ENCODE data around the gene GPS2. TPM values are rescaled to one million over a fixed set of nuclear protein-coding genes. Genes with fewer than 3 reads are reported as not detected.
"Not testable (repeated sequence)": the region's sequence is repeated elsewhere in the genome, so short reads cannot be mapped to it uniquely, and the experiment has no call there.

GPS2 gene
- total and polyA plus RNA-seq, 2 donors (not counting 1 experiment from before 2014, with no cell fraction given): 137 to 225 TPM

GRCh38 chr17:7341842-7342241 lies 26.7 kb upstream of the GPS2 start:
- Mint-ChIP-seq H3K9me3 (ENCODE audit: insufficient read depth) (no peaks in the 10 kb centered on the region), H3K4me3 (no peak overlapping the region), H3K27ac (no peak overlapping the region), H3K27me3 (no peaks in the 10 kb centered on the region), H3K4me1 (peaks cover 19% of the 10 kb centered on the region)
- H3K36me3 ChIP-seq (replicated peaks in 1 of 2; ENCODE audit: control extremely low read depth in 1 of 2, control insufficient read depth in 1 of 2, extremely low read depth in 1 of 2, insufficient read depth in 2 of 2, low read length in 1 of 2): peaks cover 10 to 76% of the 10 kb centered on the region in 2 experiments
- ChIA-PET CTCF (interaction anchor here (0.6 to 5.8 kb wide), 2 partner anchors 17 to 37 kb away, joined by 3 to 47 read pairs; no protein-coding TSS in a partner anchor), POLR2A (no interaction called here)
- intact Hi-C loops (cut with micrococcal nuclease): no loop called here
- no peak overlapping the region for H3K4me2 ChIP-seq (replicated peaks; ENCODE audit: low read depth, low read length, poor library complexity, severe bottlenecking)
- no peak overlapping the region for H3K9ac ChIP-seq (ENCODE audit: low read length)
- H3K4me3 ChIP-seq (ENCODE audit: control extremely low read depth in 1 of 5, extremely low read depth in 1 of 5, insufficient read depth in 1 of 5, low read depth in 2 of 5, low read length in 4 of 5): no peak overlapping the region
- no peak overlapping the region for H2AFZ ChIP-seq (ENCODE audit: insufficient read depth, low read depth, low read length, poor library complexity, severe bottlenecking)
- H3K4me1 ChIP-seq (ENCODE audit: control insufficient read depth in 2 of 2, insufficient read depth in 2 of 2, low read length in 2 of 2): peaks cover 6 to 28% of the 10 kb centered on the region in 2 donors
- ATAC-seq (ENCODE audit: low read depth) (no peak), DNase-seq (no peak)
- no peak overlapping the region for H3K27ac ChIP-seq (ENCODE audit: low read length in 2 of 2)
- no peaks in the 10 kb centered on the region for H3K27me3 ChIP-seq (replicated peaks in 1 of 4; ENCODE audit: control extremely low read depth in 1 of 4, control insufficient read depth in 3 of 4, insufficient read depth in 4 of 4, low read length in 3 of 4)
- H4K20me1 ChIP-seq (ENCODE audit: control insufficient read depth, insufficient read depth, low read length, poor library complexity, severe bottlenecking): peaks cover 57% of the 10 kb centered on the region
- peaks cover 56% of the 10 kb centered on the region for H3K79me2 ChIP-seq (ENCODE audit: control insufficient read depth, insufficient read depth, low read length)
- H3K9me3 ChIP-seq (ENCODE audit: control extremely low read depth in 1 of 3, control insufficient read depth in 2 of 3, insufficient read depth in 1 of 3, low read length in 2 of 3): no peaks in the 10 kb centered on the region
- WGBS (ENCODE audit: insufficient coverage): 95% methylated on average over 7 of the region's 13 CpGs
- TF ChIP-seq EZH2 (IDR thresholded peaks at IDR 0.05; ENCODE audit: borderline replicate concordance, insufficient read depth, low read depth, low read length, poor library complexity, severe bottlenecking) (no peak), CTCF (IDR thresholded peaks at IDR 0.05) (no peak)

- TF ChIP-seq EZH2 (IDR thresholded peaks at IDR 0.05; ENCODE audit: borderline replicate concordance, insufficient read depth, low read depth, low read length, poor library complexity, severe bottlenecking) (no peak), CTCF (IDR thresholded peaks at IDR 0.05) (no peak)
- Histone ChIP-seq H3K79me2 (ENCODE audit: control insufficient read depth, insufficient read depth, low read length) (peaks cover 64% of the 10 kb centered on the region), H3K4me1 (ENCODE audit: control insufficient read depth in 2 of 2, insufficient read depth in 2 of 2, low read length in 2 of 2) (peaks cover 16 to 39% of the 10 kb centered on the region in 2 donors), H3K4me2 (replicated peaks; ENCODE audit: low read depth, low read length, poor library complexity, severe bottlenecking) (no peak overlapping the region), H2AFZ (ENCODE audit: insufficient read depth, low read depth, low read length, poor library complexity, severe bottlenecking) (no peak overlapping the region), H3K27ac (ENCODE audit: low read length in 2 of 2) (no peak overlapping the region), H4K20me1 (ENCODE audit: control insufficient read depth, insufficient read depth, low read length, poor library complexity, severe bottlenecking) (peaks cover 49% of the 10 kb centered on the region), H3K9ac (ENCODE audit: low read length) (no peak overlapping the region), H3K9me3 (ENCODE audit: control extremely low read depth in 1 of 3, control insufficient read depth in 2 of 3, insufficient read depth in 1 of 3, low read length in 2 of 3) (no peaks in the 10 kb centered on the region), H3K27me3 (replicated peaks in 1 of 4; ENCODE audit: control extremely low read depth in 1 of 4, control insufficient read depth in 3 of 4, insufficient read depth in 4 of 4, low read length in 3 of 4) (no peaks in the 10 kb centered on the region), H3K36me3 (replicated peaks in 1 of 2; ENCODE audit: control extremely low read depth in 1 of 2, control insufficient read depth in 1 of 2, extremely low read depth in 1 of 2, insufficient read depth in 2 of 2, low read length in 1 of 2) (peaks cover 6 to 61% of the 10 kb centered on the region in 2 experiments), H3K4me3 (ENCODE audit: control extremely low read depth in 1 of 5, extremely low read depth in 1 of 5, insufficient read depth in 1 of 5, low read depth in 2 of 5, low read length in 4 of 5) (no peak overlapping the region)
- Mint-ChIP-seq H3K4me1 (peaks cover 30% of the 10 kb centered on the region), H3K27me3 (no peaks in the 10 kb centered on the region), H3K4me3 (no peak overlapping the region), H3K9me3 (ENCODE audit: insufficient read depth) (no peaks in the 10 kb centered on the region), H3K27ac (no peak overlapping the region)
- WGBS (ENCODE audit: insufficient coverage): 100% methylated on average over 1 of the region's 2 CpGs
- DNase-seq (no peak), ATAC-seq (ENCODE audit: low read depth) (no peak)
- CTCF ChIA-PET: interaction anchor here (2.0 kb wide), 1 partner anchor 96 kb away, joined by 5 read pairs; no protein-coding TSS in a partner anchor
- intact Hi-C loops (cut with micrococcal nuclease): no loop called here
- POLR2A ChIA-PET: no interaction called here
These were observed 25.0 kb upstream of the GPS2 start for GRCh38 chr17:7340179-7340578.

GRCh38 chr17:7337600-7337999 lies 22.4 kb upstream of the GPS2 start:
- ATAC-seq (ENCODE audit: low read depth); intact Hi-C loops (cut with micrococcal nuclease); DNase-seq; H3K9me3 ChIP-seq (ENCODE audit: control extremely low read depth in 1 of 3, control insufficient read depth in 2 of 3, insufficient read depth in 1 of 3, low read length in 2 of 3); H3K27me3 Mint-ChIP-seq; H3K27me3 ChIP-seq (replicated peaks in 1 of 4; ENCODE audit: control extremely low read depth in 1 of 4, control insufficient read depth in 3 of 4, insufficient read depth in 4 of 4, low read length in 3 of 4); H2AFZ ChIP-seq (ENCODE audit: insufficient read depth, low read depth, low read length, poor library complexity, severe bottlenecking); H3K9me3 Mint-ChIP-seq (ENCODE audit: insufficient read depth): not testable (repeated sequence)
- Histone ChIP-seq H3K27ac (ENCODE audit: low read length in 2 of 2) (peak overlapping the region in 1 of 2 donors; percentile 79), H3K4me2 (replicated peaks; ENCODE audit: low read depth, low read length, poor library complexity, severe bottlenecking) (peak overlapping the region; percentile 86), H3K4me3 (ENCODE audit: control extremely low read depth in 1 of 5, extremely low read depth in 1 of 5, insufficient read depth in 1 of 5, low read depth in 2 of 5, low read length in 4 of 5) (peak overlapping the region; percentile 57 to 93 (median 87)), H3K9ac (ENCODE audit: low read length) (peak overlapping the region; percentile 87), H3K4me1 (ENCODE audit: control insufficient read depth in 2 of 2, insufficient read depth in 2 of 2, low read length in 2 of 2) (peaks cover 16 to 53% of the 10 kb centered on the region in 2 donors), H3K36me3 (replicated peaks in 1 of 2; ENCODE audit: control extremely low read depth in 1 of 2, control insufficient read depth in 1 of 2, extremely low read depth in 1 of 2, insufficient read depth in 2 of 2, low read length in 1 of 2) (peaks cover 4 to 37% of the 10 kb centered on the region in 2 experiments), H4K20me1 (ENCODE audit: control insufficient read depth, insufficient read depth, low read length, poor library complexity, severe bottlenecking) (peaks cover 43% of the 10 kb centered on the region), H3K79me2 (ENCODE audit: control insufficient read depth, insufficient read depth, low read length) (peaks cover 81% of the 10 kb centered on the region)
- peak overlapping the region; percentile 96 for H3K27ac Mint-ChIP-seq
- WGBS (ENCODE audit: insufficient coverage): 8% methylated on average over 7 of the region's 7 CpGs
- peak overlapping the region; percentile 89 for H3K4me3 Mint-ChIP-seq
- CTCF ChIA-PET: interaction anchor here (1.0 to 5.4 kb wide), 14 partner anchors 8 to 350 kb away, joined by 3 to 31 read pairs (median 8); partner anchors contain the start of genes KCTD11, TMEM256 and TMEM95
- H3K4me1 Mint-ChIP-seq: peaks cover 41% of the 10 kb centered on the region
- POLR2A ChIA-PET: interaction anchor here (1.2 to 2.3 kb wide), 4 partner anchors 13 to 29 kb away, joined by 4 to 7 read pairs (median 6); partner anchors contain the start of gene KCTD11
